ENCODE measurements around the gene CAB39L.
A peak's percentile ranks its signal among the peaks of the same experiment; 100 is the strongest.

CAB39L gene

DNA sequence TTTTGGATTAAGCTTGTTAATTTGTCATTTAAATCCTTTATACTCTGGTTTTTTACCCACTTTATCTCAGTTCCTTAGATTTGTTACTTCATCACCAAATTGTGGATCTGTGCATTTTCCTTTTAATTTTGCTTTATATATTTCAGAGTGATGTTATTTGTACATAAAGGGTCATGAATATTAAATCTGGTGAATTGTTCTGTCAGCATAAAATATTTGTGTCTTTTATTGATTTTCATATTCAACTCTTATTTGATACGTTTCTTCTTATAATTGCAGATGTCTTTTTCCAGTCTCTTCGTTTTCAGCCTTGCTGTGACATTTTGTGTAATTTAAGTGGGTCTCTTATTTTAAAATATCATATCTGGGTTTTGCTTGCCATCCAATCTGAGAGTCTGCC, 4.9 kb upstream of the CAB39L start:
- H3K79me2 ChIP-seq (ENCODE audit: low read length), result peaks cover 34% of the 10 kb centered on the region
- peaks cover 3% of the 10 kb centered on the region; the same call in 1 of the 2 replicates for H3K4me1 ChIP-seq (ENCODE audit: low read length)
- H3K9ac ChIP-seq (ENCODE audit: low read length), result no peak overlapping the region
- no peaks in the 10 kb centered on the region for H4K20me1 ChIP-seq (ENCODE audit: insufficient read depth, low read length)
- no peak overlapping the region for H3K27ac ChIP-seq (ENCODE audit: low read length)
- no peak overlapping the region for H3K4me2 ChIP-seq (ENCODE audit: low read length)
- peaks cover 19% of the 10 kb centered on the region for H3K36me3 ChIP-seq (replicated peaks; ENCODE audit: low read depth, low read length)
- H2AFZ ChIP-seq (ENCODE audit: low read depth, low read length), result no peak overlapping the region
- TF ChIP-seq, protein P1, sequence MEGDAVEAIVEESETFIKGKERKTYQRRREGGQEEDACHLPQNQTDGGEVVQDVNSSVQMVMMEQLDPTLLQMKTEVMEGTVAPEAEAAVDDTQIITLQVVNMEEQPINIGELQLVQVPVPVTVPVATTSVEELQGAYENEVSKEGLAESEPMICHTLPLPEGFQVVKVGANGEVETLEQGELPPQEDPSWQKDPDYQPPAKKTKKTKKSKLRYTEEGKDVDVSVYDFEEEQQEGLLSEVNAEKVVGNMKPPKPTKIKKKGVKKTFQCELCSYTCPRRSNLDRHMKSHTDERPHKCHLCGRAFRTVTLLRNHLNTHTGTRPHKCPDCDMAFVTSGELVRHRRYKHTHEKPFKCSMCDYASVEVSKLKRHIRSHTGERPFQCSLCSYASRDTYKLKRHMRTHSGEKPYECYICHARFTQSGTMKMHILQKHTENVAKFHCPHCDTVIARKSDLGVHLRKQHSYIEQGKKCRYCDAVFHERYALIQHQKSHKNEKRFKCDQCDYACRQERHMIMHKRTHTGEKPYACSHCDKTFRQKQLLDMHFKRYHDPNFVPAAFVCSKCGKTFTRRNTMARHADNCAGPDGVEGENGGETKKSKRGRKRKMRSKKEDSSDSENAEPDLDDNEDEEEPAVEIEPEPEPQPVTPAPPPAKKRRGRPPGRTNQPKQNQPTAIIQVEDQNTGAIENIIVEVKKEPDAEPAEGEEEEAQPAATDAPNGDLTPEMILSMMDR (IDR thresholded peaks at IDR 0.05; ENCODE audit: low read depth, low read length), result no peak
- no peak for TF ChIP-seq EZH2phosphoT487 (IDR thresholded peaks at IDR 0.05; ENCODE audit: low read depth)
- no peak overlapping the region for H3K4me3 ChIP-seq (ENCODE audit: low read length)
- H3K27me3 ChIP-seq (ENCODE audit: low read depth, low read length), result no peaks in the 10 kb centered on the region
- no peaks in the 10 kb centered on the region for H3K9me3 ChIP-seq (ENCODE audit: insufficient read depth, low read length)

DNA sequence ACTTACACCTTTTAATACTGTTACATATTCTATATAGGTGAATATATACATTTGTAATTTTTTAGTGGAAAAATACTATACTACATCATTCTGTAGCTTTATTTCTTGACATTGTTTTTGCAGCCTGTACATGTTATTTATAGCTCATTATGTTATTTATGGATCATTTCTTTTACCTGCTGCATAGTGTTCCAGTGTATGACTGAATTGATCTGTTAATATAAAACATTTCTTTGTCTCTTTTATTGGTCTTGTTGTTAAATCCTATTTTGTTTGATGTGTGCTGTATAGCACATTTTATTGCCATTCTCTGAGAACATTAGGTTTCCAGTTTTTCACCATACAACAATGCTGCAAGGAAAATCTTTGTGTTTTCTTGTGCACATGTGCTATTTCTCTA, 2.6 kb upstream of the CAB39L start:
- Histone ChIP-seq H3K4me3 (ENCODE audit: low read length) (peak overlapping the region; percentile 87; the same call in 1 of the 2 replicates), H4K20me1 (ENCODE audit: insufficient read depth, low read length) (no peaks in the 10 kb centered on the region), H3K27ac (ENCODE audit: low read length) (no peak overlapping the region), H3K9me3 (ENCODE audit: insufficient read depth, low read length) (no peaks in the 10 kb centered on the region), H3K79me2 (ENCODE audit: low read length) (peaks cover 34% of the 10 kb centered on the region), H3K27me3 (ENCODE audit: low read depth, low read length) (no peaks in the 10 kb centered on the region), H3K4me1 (ENCODE audit: low read length) (peaks cover 8% of the 10 kb centered on the region; the same call in 1 of the 2 replicates), H3K36me3 (replicated peaks; ENCODE audit: low read depth, low read length) (peaks cover 13% of the 10 kb centered on the region), H3K9ac (ENCODE audit: low read length) (no peak overlapping the region), H3K4me2 (ENCODE audit: low read length) (peak overlapping the region; percentile 74; the same call in 1 of the 2 replicates), H2AFZ (ENCODE audit: low read depth, low read length) (no peak overlapping the region)
- no peak for TF ChIP-seq EZH2phosphoT487 (IDR thresholded peaks at IDR 0.05; ENCODE audit: low read depth)
- TF ChIP-seq, protein P1 (IDR thresholded peaks at IDR 0.05; ENCODE audit: low read depth, low read length), result no peak

DNA sequence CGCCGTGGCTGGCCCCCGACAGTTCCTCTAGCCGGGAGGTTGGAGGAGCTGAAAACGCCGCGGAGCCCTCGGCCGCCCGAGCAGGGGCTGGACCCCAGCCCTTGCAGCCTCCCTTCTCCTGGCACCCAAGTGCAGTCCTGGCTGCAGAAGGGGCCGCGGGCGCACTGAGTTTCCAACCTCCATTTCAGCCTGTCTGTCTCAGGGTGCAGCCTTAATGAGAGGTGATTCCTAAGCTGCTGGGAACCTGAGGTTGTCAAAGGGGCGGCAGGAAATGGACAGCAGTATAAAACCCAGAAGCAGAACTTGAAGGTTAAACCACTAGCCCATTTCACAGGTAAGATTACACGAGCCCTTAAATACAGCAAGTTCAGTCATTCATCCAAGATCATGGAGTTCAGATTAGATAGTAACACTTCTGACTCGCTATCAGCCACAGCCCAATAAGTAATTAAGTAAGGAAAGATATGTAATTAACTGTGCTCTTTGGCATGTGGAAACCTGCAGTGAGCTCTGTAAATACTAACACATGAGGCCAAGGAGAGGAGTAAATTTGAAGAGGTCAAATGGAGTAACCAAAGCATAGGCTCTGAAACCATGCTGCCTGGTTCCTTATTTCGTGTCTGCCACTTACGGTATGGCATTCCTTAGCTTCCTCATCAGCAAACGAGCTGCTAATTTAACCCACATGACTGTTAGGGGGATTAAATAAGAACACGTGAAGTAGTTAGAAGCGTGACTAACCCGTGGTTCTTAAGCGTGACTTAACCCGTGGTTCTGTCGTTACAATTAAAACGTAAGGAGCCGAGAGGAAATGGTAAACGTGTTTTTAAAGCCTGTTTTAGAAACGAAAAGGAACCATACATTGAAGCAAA, 896 bp upstream of the CAB39L start:
- H3K79me2 ChIP-seq (ENCODE audit: low read length), result peaks cover 34% of the 10 kb centered on the region
- H4K20me1 ChIP-seq (ENCODE audit: insufficient read depth, low read length), result no peaks in the 10 kb centered on the region
- H3K4me3 ChIP-seq (ENCODE audit: low read length), result peak overlapping the region; percentile 87
- peak overlapping the region; percentile 85 for H3K27ac ChIP-seq (ENCODE audit: low read length)
- H3K4me2 ChIP-seq (ENCODE audit: low read length), result peak overlapping the region; percentile 74
- peaks cover 8% of the 10 kb centered on the region; the same call in 1 of the 2 replicates for H3K4me1 ChIP-seq (ENCODE audit: low read length)
- H3K9me3 ChIP-seq (ENCODE audit: insufficient read depth, low read length), result no peaks in the 10 kb centered on the region
- H3K36me3 ChIP-seq (replicated peaks; ENCODE audit: low read depth, low read length), result peaks cover 10% of the 10 kb centered on the region
- H3K27me3 ChIP-seq (ENCODE audit: low read depth, low read length), result no peaks in the 10 kb centered on the region
- peak overlapping the region; percentile 57 for H2AFZ ChIP-seq (ENCODE audit: low read depth, low read length)
- H3K9ac ChIP-seq (ENCODE audit: low read length), result peak overlapping the region; percentile 75
- TF ChIP-seq, protein P1 (IDR thresholded peaks at IDR 0.05; ENCODE audit: low read depth, low read length), result no peak
- TF ChIP-seq EZH2phosphoT487 (IDR thresholded peaks at IDR 0.05; ENCODE audit: low read depth), result no peak

DNA sequence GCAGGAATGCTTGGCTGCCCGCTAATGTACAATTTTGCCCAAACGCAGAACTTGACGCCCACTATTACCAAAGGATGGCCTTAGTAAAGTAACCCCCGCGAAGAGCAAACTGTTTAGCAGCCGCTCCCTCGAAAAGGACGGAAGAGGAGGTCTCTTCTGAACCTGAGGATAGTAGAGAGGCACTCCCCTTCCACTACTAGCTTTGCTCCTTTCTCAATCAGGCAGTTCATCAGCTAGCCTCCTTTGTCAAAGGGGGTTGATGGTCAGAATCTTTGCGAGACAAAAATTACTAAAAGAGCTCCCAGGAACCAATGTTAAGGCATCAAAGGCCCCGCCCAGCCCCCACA, 534 bp downstream of the CAB39L start:
- H3K9ac ChIP-seq (ENCODE audit: low read length), result peak overlapping the region; percentile 80
- TF ChIP-seq EZH2phosphoT487 (IDR thresholded peaks at IDR 0.05; ENCODE audit: low read depth), result no peak
- TF ChIP-seq, protein P1 (IDR thresholded peaks at IDR 0.05; ENCODE audit: low read depth, low read length), result no peak
- H3K36me3 ChIP-seq (replicated peaks; ENCODE audit: low read depth, low read length), result peaks cover 5% of the 10 kb centered on the region
- no peaks in the 10 kb centered on the region for H3K9me3 ChIP-seq (ENCODE audit: insufficient read depth, low read length)
- H3K4me2 ChIP-seq (ENCODE audit: low read length), result peak overlapping the region; percentile 90
- peaks cover 27% of the 10 kb centered on the region for H3K79me2 ChIP-seq (ENCODE audit: low read length)
- no peaks in the 10 kb centered on the region for H4K20me1 ChIP-seq (ENCODE audit: insufficient read depth, low read length)
- peak overlapping the region; percentile 68 for H3K27ac ChIP-seq (ENCODE audit: low read length)
- H3K4me3 ChIP-seq (ENCODE audit: low read length), result peak overlapping the region; percentile 87
- H3K27me3 ChIP-seq (ENCODE audit: low read depth, low read length), result no peaks in the 10 kb centered on the region
- peaks cover 8% of the 10 kb centered on the region; the same call in 1 of the 2 replicates for H3K4me1 ChIP-seq (ENCODE audit: low read length)
- H2AFZ ChIP-seq (ENCODE audit: low read depth, low read length), result peak overlapping the region; percentile 91

Measured in OCI-LY3 (cell line).